Brain microvascular endothelial cell (primary cell): ENCODE measurements around the gene KRTAP2-2.
"Not testable (repeated sequence)": the region's sequence is repeated elsewhere in the genome, so short reads cannot be mapped to it uniquely, and the experiment has no call there.

ENCODE experiments used
- DNase-seq: peaks from one replicate; pipeline ENCODE4 v3.0.0-alpha.2; 2020
- H3K27ac ChIP-seq: fragments of 250-450 bp; sonication (Bioruptor Pico); 2 replicates; pipeline ENCODE4 v1.5.1; 2020; ENCODE audit warnings: mild to moderate bottlenecking, moderate library complexity
- H3K27me3 ChIP-seq: fragments of 250-450 bp; sonication (Bioruptor Pico); replicated peaks from 2 replicates; pipeline ENCODE4 v1.5.1; 2020; ENCODE audit warnings: mild to moderate bottlenecking
- H3K36me3 ChIP-seq: fragments of 250-450 bp; sonication (Bioruptor Pico); replicated peaks from 2 replicates; pipeline ENCODE4 v1.5.1; 2020; ENCODE audit warnings: mild to moderate bottlenecking
- H3K4me3 ChIP-seq: 2 replicates; pipeline ENCODE4 v1.5.1; 2011; ENCODE audit warnings: low read depth, mild to moderate bottlenecking, control low read depth, low read length, moderate library complexity
- CTCF ChIP-seq: IDR thresholded peaks from 2 replicates; pipeline ENCODE4 v1.5.1; 2011; ENCODE audit warnings: low read depth, mild to moderate bottlenecking, moderate library complexity, low read length, control low read depth, inconsistent platforms; ENCODE audit errors: missing control alignments
- in situ Hi-C: cut with HindIII; loops from 2 replicates; pipeline ENCODE4 v1.10.0; 2017; ENCODE audit warnings: low sequenced_read_pairs, low pct_ligation_motif_present

Gene KRTAP2-2

GRCh38 chr17:41071606-41072360 lies 16.8 kb upstream of the KRTAP2-2 start:
- H3K27ac ChIP-seq = no peak overlapping the region
- in situ Hi-C loops = no loop called here
- no peak overlapping the region for H3K4me3 ChIP-seq
- H3K27me3 ChIP-seq = no peaks in the 10 kb centered on the region
- DNase-seq = no peak
- no peaks in the 10 kb centered on the region for H3K36me3 ChIP-seq
- no peak for TF ChIP-seq CTCF

- no peak for TF ChIP-seq CTCF
- in situ Hi-C loops = no loop called here
- H3K27me3 ChIP-seq = no peaks in the 10 kb centered on the region
- H3K27ac ChIP-seq = no peak overlapping the region
- no peak overlapping the region for H3K4me3 ChIP-seq
- no peak for DNase-seq
- no peaks in the 10 kb centered on the region for H3K36me3 ChIP-seq
Measured at GRCh38 chr17:41069031-41069430, 14.0 kb upstream of the KRTAP2-2 start.

- Histone ChIP-seq H3K27ac (no peak overlapping the region), H3K4me3 (no peak overlapping the region), H3K27me3 (no peaks in the 10 kb centered on the region), H3K36me3 (no peaks in the 10 kb centered on the region)
- DNase-seq = no peak
- TF ChIP-seq CTCF = no peak
- in situ Hi-C loops = no loop called here
Measured at GRCh38 chr17:41067281-41067680, 12.3 kb upstream of the KRTAP2-2 start.

- peak within 1 kb of the TSS; percentile 57 for H3K27ac ChIP-seq
- no peak for TF ChIP-seq CTCF
- H3K36me3 ChIP-seq = no peaks in the 10 kb centered on the region
- H3K4me3 ChIP-seq = no peak within 1 kb of the TSS
- peak; percentile 94 for DNase-seq
- in situ Hi-C loops = no loop called here
- no peaks in the 10 kb centered on the region for H3K27me3 ChIP-seq
Measured at GRCh38 chr17:41065829-41066624, 11.0 kb upstream of the KRTAP2-2 start, which contains the start of gene KRTAP2-4. TSS of gene KRTAP2-4 (minus strand) at chr17:41065879. CDS start at chr17:41065845, 34 bp downstream.

- H3K27me3 ChIP-seq, DNase-seq, H3K27ac ChIP-seq, in situ Hi-C loops, H3K36me3 ChIP-seq, H3K4me3 ChIP-seq: not testable (repeated sequence)
Measured at GRCh38 chr17:41065016-41065689, 10.1 kb upstream of the KRTAP2-2 start.

- no peaks in the 10 kb centered on the region for H3K27me3 ChIP-seq
- no peak overlapping the region for H3K27ac ChIP-seq
- in situ Hi-C loops = no loop called here
- no peaks in the 10 kb centered on the region for H3K36me3 ChIP-seq
- no peak for DNase-seq
- TF ChIP-seq CTCF = no peak
- no peak overlapping the region for H3K4me3 ChIP-seq
Measured at GRCh38 chr17:41064301-41064700, 9.3 kb upstream of the KRTAP2-2 start.
